ENCODE measurements around the gene CT47A1.
"Not testable (repeated sequence)": the region's sequence is repeated elsewhere in the genome, so short reads cannot be mapped to it uniquely, and the experiment has no call there.

CT47A1 gene

GRCh38 chrX:120985660-120986059, at the start of gene CT47A1:
TSS of gene CT47A1 (minus strand) at chrX:120985760. CDS start at chrX:120985529, 231 bp downstream.
- in situ Hi-C loops (cut with HindIII; ENCODE audit: low pct_unique_long_range_greater_than_20kb, low sequenced_read_pairs); DNase-seq (ENCODE audit: low read depth in 1 of 2, low spot score in 1 of 2): not testable (repeated sequence)

GRCh38 chrX:121032531-121032930, 47.0 kb upstream of the CT47A1 start:
- in situ Hi-C loops (cut with HindIII; ENCODE audit: low pct_unique_long_range_greater_than_20kb, low sequenced_read_pairs): no loop called here
- TF ChIP-seq JUND (IDR thresholded peaks at IDR 0.05; ENCODE audit: low read depth): no peak
- no peak for DNase-seq (ENCODE audit: low read depth in 1 of 2, low spot score in 1 of 2)

GRCh38 chrX:121030083-121030482, 44.5 kb upstream of the CT47A1 start:
- in situ Hi-C loops (cut with HindIII; ENCODE audit: low pct_unique_long_range_greater_than_20kb, low sequenced_read_pairs): no loop called here
- no peak for TF ChIP-seq JUND (IDR thresholded peaks at IDR 0.05; ENCODE audit: low read depth)
- DNase-seq (ENCODE audit: low read depth in 1 of 2, low spot score in 1 of 2): no peak

DNA sequence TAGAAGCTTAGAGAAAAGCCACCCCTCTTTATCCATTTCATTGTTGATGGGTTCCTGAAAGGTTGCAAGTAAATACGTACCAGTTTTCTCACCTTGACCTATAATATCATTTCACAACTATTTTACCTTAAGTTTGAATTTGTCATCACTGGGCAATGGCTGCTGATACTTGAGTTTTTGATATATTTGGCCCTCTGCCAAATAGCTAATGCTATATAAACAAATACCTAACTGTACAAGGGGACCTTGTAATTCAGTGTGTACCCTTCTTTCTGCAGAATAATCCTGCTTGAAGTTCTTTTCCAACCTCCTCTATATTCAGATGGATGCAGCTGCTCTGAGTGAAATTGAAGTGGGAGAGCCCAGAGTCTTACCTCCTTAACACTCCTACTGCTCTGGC, 42.9 kb upstream of the CT47A1 start:
- DNase-seq (ENCODE audit: low read depth in 1 of 2, low spot score in 1 of 2): no peak
- no peak for TF ChIP-seq JUND (IDR thresholded peaks at IDR 0.05; ENCODE audit: low read depth)
- in situ Hi-C loops (cut with HindIII; ENCODE audit: low pct_unique_long_range_greater_than_20kb, low sequenced_read_pairs): no loop called here

- in situ Hi-C loops (cut with HindIII; ENCODE audit: low pct_unique_long_range_greater_than_20kb, low sequenced_read_pairs): no loop called here
- no peak for TF ChIP-seq JUND (IDR thresholded peaks at IDR 0.05; ENCODE audit: low read depth)
- DNase-seq (ENCODE audit: low read depth in 1 of 2, low spot score in 1 of 2): no peak
Observed at GRCh38 chrX:121014826-121015225, 29.3 kb upstream of the CT47A1 start.

GRCh38 chrX:121013897-121014455, 28.4 kb upstream of the CT47A1 start:
- no peak for TF ChIP-seq JUND (IDR thresholded peaks at IDR 0.05; ENCODE audit: low read depth)
- in situ Hi-C loops (cut with HindIII; ENCODE audit: low pct_unique_long_range_greater_than_20kb, low sequenced_read_pairs): no loop called here
- peak in 1 of 2 experiments; percentile 83 for DNase-seq (ENCODE audit: low read depth in 1 of 2, low spot score in 1 of 2)

DNA sequence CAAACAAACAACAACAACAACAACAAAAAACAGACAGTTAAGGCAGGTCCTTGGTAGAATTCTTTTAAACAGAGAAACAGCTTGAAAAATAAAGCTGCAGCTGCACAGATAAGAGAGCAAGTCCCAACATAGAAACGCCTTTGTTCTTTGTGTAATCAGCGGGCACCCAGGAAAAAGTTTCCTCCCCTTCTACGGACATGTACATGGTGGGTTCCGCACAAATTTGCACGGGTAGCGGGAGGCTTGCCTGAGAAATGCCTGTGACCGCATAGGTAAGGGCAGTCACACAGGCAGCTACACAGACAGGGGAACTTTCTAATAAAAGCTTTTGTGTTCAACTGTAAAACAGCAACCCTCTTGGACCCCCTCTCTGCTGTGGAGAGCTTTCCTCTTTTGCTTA, 25.7 kb upstream of the CT47A1 start:
- DNase-seq (ENCODE audit: low read depth in 1 of 2, low spot score in 1 of 2): no peak
- no peak for TF ChIP-seq JUND (IDR thresholded peaks at IDR 0.05; ENCODE audit: low read depth)
- in situ Hi-C loops (cut with HindIII; ENCODE audit: low pct_unique_long_range_greater_than_20kb, low sequenced_read_pairs): no loop called here

DNA sequence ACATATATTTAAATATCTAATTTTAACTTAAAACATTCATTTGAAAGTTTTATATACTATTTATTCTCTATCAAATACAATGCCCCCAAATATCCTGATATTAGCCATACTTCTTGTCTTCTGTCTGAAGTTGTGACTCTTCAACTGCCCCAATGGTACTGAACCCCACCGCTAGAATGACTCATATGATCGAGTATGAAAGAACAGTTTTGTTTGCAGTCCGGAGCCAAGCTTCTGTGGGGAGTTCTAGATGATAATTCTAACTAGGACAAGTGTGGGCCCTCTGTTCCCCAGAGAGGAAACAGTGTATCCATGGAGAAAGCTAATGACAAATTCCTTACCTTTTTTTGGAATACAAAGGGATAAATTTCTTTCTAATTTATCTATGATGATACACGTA, 24.7 kb upstream of the CT47A1 start:
- no peak for TF ChIP-seq JUND (IDR thresholded peaks at IDR 0.05; ENCODE audit: low read depth)
- in situ Hi-C loops (cut with HindIII; ENCODE audit: low pct_unique_long_range_greater_than_20kb, low sequenced_read_pairs): no loop called here

DNA sequence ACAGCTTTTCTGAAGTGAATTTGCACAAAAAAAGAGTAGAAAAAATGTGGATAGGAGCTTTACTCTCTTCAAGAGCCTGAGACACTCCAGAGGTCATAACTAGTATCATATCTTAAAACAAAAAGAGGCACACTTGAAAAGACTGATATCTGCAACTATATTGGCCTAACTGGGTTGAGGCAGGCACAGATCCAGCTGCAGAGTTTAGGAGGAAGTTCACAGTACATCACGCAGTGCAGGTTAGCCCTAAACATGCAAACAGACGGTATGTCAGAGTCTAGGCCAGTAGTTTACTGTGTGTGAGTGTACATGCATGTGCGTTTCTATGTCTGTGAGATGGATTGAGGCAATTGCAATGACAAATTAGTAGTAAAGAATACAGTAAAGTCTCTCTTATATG, 24.2 kb upstream of the CT47A1 start:
- no peak for DNase-seq (ENCODE audit: low read depth in 1 of 2, low spot score in 1 of 2)
- in situ Hi-C loops (cut with HindIII; ENCODE audit: low pct_unique_long_range_greater_than_20kb, low sequenced_read_pairs): no loop called here
- no peak for TF ChIP-seq JUND (IDR thresholded peaks at IDR 0.05; ENCODE audit: low read depth)

More for the DNA sequence above, 24.7 kb upstream of the CT47A1 start:
- no peak for DNase-seq (ENCODE audit: low read depth in 1 of 2, low spot score in 1 of 2)

- TF ChIP-seq JUND (IDR thresholded peaks at IDR 0.05; ENCODE audit: low read depth): no peak
- DNase-seq (ENCODE audit: low read depth in 1 of 2, low spot score in 1 of 2): peak in 1 of 2 experiments; percentile 38
- in situ Hi-C loops (cut with HindIII; ENCODE audit: low pct_unique_long_range_greater_than_20kb, low sequenced_read_pairs): no loop called here
Observed at GRCh38 chrX:121008920-121009319, 23.4 kb upstream of the CT47A1 start.

DNA sequence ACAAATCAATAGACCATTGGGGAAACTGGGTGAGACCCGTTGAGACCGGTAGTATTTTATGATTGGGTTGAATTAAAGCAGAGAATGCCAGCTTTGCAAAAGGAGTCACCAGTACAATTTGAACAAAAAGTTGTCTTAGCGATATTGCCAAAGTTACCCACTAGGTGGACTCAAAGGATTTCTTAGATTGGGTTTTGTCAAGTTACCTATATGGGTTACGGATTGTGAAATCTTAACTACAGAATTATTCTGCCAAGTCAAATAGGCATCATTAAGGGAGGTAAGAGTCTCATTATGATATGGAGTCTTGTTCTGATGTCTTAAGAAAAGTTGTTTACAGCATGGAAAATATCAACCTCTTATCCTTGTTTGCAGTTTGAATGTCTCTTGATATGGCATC, 15.0 kb upstream of the CT47A1 start:
- no peak for TF ChIP-seq JUND (IDR thresholded peaks at IDR 0.05; ENCODE audit: low read depth)
- in situ Hi-C loops (cut with HindIII; ENCODE audit: low pct_unique_long_range_greater_than_20kb, low sequenced_read_pairs): no loop called here

DNA sequence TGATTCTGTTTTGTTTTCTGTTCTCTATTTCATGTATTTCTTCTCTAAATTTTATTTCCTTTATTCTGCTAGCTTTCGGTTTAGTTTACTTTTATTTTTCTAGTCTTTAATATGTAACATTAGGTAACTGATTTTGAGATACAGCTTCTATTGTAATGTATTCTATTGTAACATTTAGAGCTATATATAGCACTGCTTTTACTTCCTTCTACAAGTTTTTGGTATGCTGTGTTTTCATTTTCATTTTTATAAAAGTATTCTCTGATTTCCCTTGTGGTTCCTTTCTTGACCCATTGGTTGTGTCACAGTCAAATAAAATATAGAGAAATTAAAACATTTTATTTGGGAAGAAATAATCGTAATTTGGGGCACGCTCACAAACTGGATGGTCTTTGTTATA, 13.9 kb upstream of the CT47A1 start:
- no peak for TF ChIP-seq JUND (IDR thresholded peaks at IDR 0.05; ENCODE audit: low read depth)
- no peak for DNase-seq (ENCODE audit: low read depth in 1 of 2, low spot score in 1 of 2)
- in situ Hi-C loops (cut with HindIII; ENCODE audit: low pct_unique_long_range_greater_than_20kb, low sequenced_read_pairs): no loop called here

More for the DNA sequence above, 15.0 kb upstream of the CT47A1 start:
- DNase-seq (ENCODE audit: low read depth in 1 of 2, low spot score in 1 of 2): peak in 1 of 2 experiments; percentile 73

GRCh38 chrX:120956500-120956899, 29.1 kb downstream of the CT47A1 start, which contains the start of gene CT47A7:
TSS of gene CT47A7 (minus strand) at chrX:120956600. CDS start at chrX:120956345, 255 bp downstream.
- DNase-seq (ENCODE audit: low read depth in 1 of 2, low spot score in 1 of 2); in situ Hi-C loops (cut with HindIII; ENCODE audit: low pct_unique_long_range_greater_than_20kb, low sequenced_read_pairs): not testable (repeated sequence)

Data from T47D (cell line).